Activated CD8-positive, alpha-beta memory T cell treated with anti-CD3 and anti-CD28 coated beads, Interleukin-2, amount 10 ng/mL, durations not matched to agents 7 days and 5 days (primary cell): ENCODE data around the gene IER2. TPM values are rescaled to one million over a fixed set of nuclear protein-coding genes. Genes with fewer than 3 reads are reported as not detected.

Experiments
- ATAC-seq: fragments of 150-1000 bp; cut with Tn5 transposase; one replicate; pipeline ENCODE4 v1.10.0; 2021; ENCODE audit warnings: moderate library complexity
- CTCF ChIA-PET: fragments of 350-600 bp; sonication (Branson Sonifier 250); formaldehyde crosslinking; loops from one replicate; lab custom pipeline; 2021; ENCODE audit warnings: antibody characterized with exemption; lab: Charles Lee
- DNase-seq: peaks from one replicate; pipeline ENCODE4 v3.0.0-alpha.2; 2020
- H3K27ac Mint-ChIP-seq: one replicate; pipeline ENCODE4 v1.8.0; 2021; ENCODE audit warnings: mild to moderate bottlenecking, mixed read lengths
- H3K27me3 Mint-ChIP-seq: one replicate; pipeline ENCODE4 v1.8.0; 2021; ENCODE audit warnings: mixed read lengths
- H3K36me3 Mint-ChIP-seq: one replicate; pipeline ENCODE4 v1.8.0; 2021; ENCODE audit warnings: mild to moderate bottlenecking, mixed read lengths
- H3K4me1 Mint-ChIP-seq: one replicate; pipeline ENCODE4 v1.8.0; 2021; ENCODE audit warnings: mixed read lengths
- H3K4me3 Mint-ChIP-seq: one replicate; pipeline ENCODE4 v1.8.0; 2021; ENCODE audit warnings: mild to moderate bottlenecking, moderate library complexity, mixed read lengths
- H3K9me3 Mint-ChIP-seq: one replicate; pipeline ENCODE4 v1.8.0; 2022; ENCODE audit warnings: low read depth, mixed read lengths
- total RNA-seq, 2 experiments: library from RNA; stranded (reverse); gene quantifications; one replicate each; pipeline ENCODE4 v1.2.3, GENCODE V29; 2021

IER2 gene
- total RNA-seq, 2 experiments from 2014 or later: 148 to 209 TPM

- CTCF ChIA-PET: interaction anchor here (1.1 kb wide), 1 partner anchor 163 kb away, joined by 3 read pairs; no protein-coding TSS in a partner anchor
- H3K27ac Mint-ChIP-seq: no peak overlapping the region
- H3K36me3 Mint-ChIP-seq: no peaks in the 10 kb centered on the region
- H3K27me3 Mint-ChIP-seq: no peaks in the 10 kb centered on the region
- DNase-seq (no peak), ATAC-seq (no peak)
- no peaks in the 10 kb centered on the region for H3K9me3 Mint-ChIP-seq
- peaks cover 44% of the 10 kb centered on the region for H3K4me1 Mint-ChIP-seq
- H3K4me3 Mint-ChIP-seq: no peak overlapping the region
Measured at GRCh38 chr19:13122980-13123957, 26.9 kb upstream of the IER2 start.

GRCh38 chr19:13127051-13127450 is 23.2 kb upstream of the IER2 start:
- no peak overlapping the region for H3K27ac Mint-ChIP-seq
- no peaks in the 10 kb centered on the region for H3K27me3 Mint-ChIP-seq
- H3K9me3 Mint-ChIP-seq: no peaks in the 10 kb centered on the region
- ATAC-seq: no peak
- CTCF ChIA-PET: interaction anchor here (0.7 to 1.7 kb wide), 4 partner anchors 8 to 151 kb away, joined by 3 to 4 read pairs (median 4); partner anchors contain the start of genes IER2 and STX10
- peaks cover 23% of the 10 kb centered on the region for H3K4me1 Mint-ChIP-seq
- H3K36me3 Mint-ChIP-seq: peaks cover 2% of the 10 kb centered on the region
- H3K4me3 Mint-ChIP-seq: no peak overlapping the region
- DNase-seq: no peak

- no peak for DNase-seq
- Mint-ChIP-seq H3K9me3 (no peaks in the 10 kb centered on the region), H3K27me3 (no peaks in the 10 kb centered on the region), H3K4me1 (peaks cover 24% of the 10 kb centered on the region), H3K36me3 (peaks cover 2% of the 10 kb centered on the region), H3K27ac (peak overlapping the region; percentile 3), H3K4me3 (no peak overlapping the region)
- no peak for ATAC-seq
- CTCF ChIA-PET: interaction anchor here (0.8 to 1.3 kb wide), 3 partner anchors 9 to 150 kb away, joined by 3 to 4 read pairs (median 3); no protein-coding TSS in a partner anchor
Measured at GRCh38 chr19:13127811-13128575, 22.2 kb upstream of the IER2 start.

GRCh38 chr19:13128583-13128982 is 21.6 kb upstream of the IER2 start:
- DNase-seq (no peak), ATAC-seq (no peak)
- Mint-ChIP-seq H3K4me3 (no peak overlapping the region), H3K9me3 (no peaks in the 10 kb centered on the region), H3K27ac (peak overlapping the region; percentile 61), H3K27me3 (no peaks in the 10 kb centered on the region), H3K4me1 (peaks cover 26% of the 10 kb centered on the region), H3K36me3 (peaks cover 2% of the 10 kb centered on the region)
- CTCF ChIA-PET: interaction anchor here (1.2 to 2.1 kb wide), 2 partner anchors 10 to 66 kb away, joined by 3 to 5 read pairs; partner anchors contain the start of gene NACC1

GRCh38 chr19:13129384-13129783 is 20.8 kb upstream of the IER2 start:
- Mint-ChIP-seq H3K9me3 (no peaks in the 10 kb centered on the region), H3K27me3 (no peaks in the 10 kb centered on the region), H3K4me3 (no peak overlapping the region), H3K4me1 (peaks cover 29% of the 10 kb centered on the region), H3K36me3 (peaks cover 2% of the 10 kb centered on the region), H3K27ac (no peak overlapping the region)
- ATAC-seq (no peak), DNase-seq (no peak)
- CTCF ChIA-PET: interaction anchor here (2.1 kb wide), 1 partner anchor 11 kb away, joined by 5 read pairs; the partner anchor contains the start of gene NACC1

- Mint-ChIP-seq H3K4me3 (no peak overlapping the region), H3K9me3 (no peaks in the 10 kb centered on the region), H3K27me3 (no peaks in the 10 kb centered on the region), H3K36me3 (peaks cover 4% of the 10 kb centered on the region), H3K27ac (peak overlapping the region; percentile 75), H3K4me1 (peaks cover 29% of the 10 kb centered on the region)
- CTCF ChIA-PET: interaction anchor here (1.2 to 2.6 kb wide), 4 partner anchors 12 to 165 kb away, joined by 4 to 13 read pairs (median 6); partner anchors contain the start of genes IER2, NACC1 and STX10
- ATAC-seq (no peak), DNase-seq (no peak)
Measured at GRCh38 chr19:13130886-13131490, 19.2 kb upstream of the IER2 start.

- Mint-ChIP-seq H3K4me3 (peak overlapping the region; percentile 18), H3K27ac (peak overlapping the region; percentile 77), H3K4me1 (peaks cover 29% of the 10 kb centered on the region), H3K36me3 (peaks cover 11% of the 10 kb centered on the region), H3K9me3 (no peaks in the 10 kb centered on the region), H3K27me3 (no peaks in the 10 kb centered on the region)
- DNase-seq (peak; percentile 84), ATAC-seq (peak; percentile 95)
- CTCF ChIA-PET: interaction anchor here (1.0 to 2.6 kb wide), 11 partner anchors 12 to 167 kb away, joined by 3 to 13 read pairs (median 5); partner anchors contain the start of genes IER2, NACC1 and STX10
Measured at GRCh38 chr19:13132471-13133180, 17.6 kb upstream of the IER2 start.

- H3K9me3 Mint-ChIP-seq: no peaks in the 10 kb centered on the region
- no peak for DNase-seq
- peaks cover 17% of the 10 kb centered on the region for H3K36me3 Mint-ChIP-seq
- peak overlapping the region; percentile 77 for H3K27ac Mint-ChIP-seq
- H3K27me3 Mint-ChIP-seq: no peaks in the 10 kb centered on the region
- CTCF ChIA-PET: interaction anchor here (1.0 to 2.6 kb wide), 8 partner anchors 11 to 169 kb away, joined by 3 to 13 read pairs (median 4); partner anchors contain the start of gene NACC1
- no peak for ATAC-seq
- H3K4me1 Mint-ChIP-seq: peaks cover 29% of the 10 kb centered on the region
- H3K4me3 Mint-ChIP-seq: no peak overlapping the region
Measured at GRCh38 chr19:13133241-13133870, 16.9 kb upstream of the IER2 start.

GRCh38 chr19:13134626-13135025 is 15.6 kb upstream of the IER2 start:
- Mint-ChIP-seq H3K4me1 (peaks cover 29% of the 10 kb centered on the region), H3K27ac (no peak overlapping the region), H3K27me3 (no peaks in the 10 kb centered on the region), H3K9me3 (no peaks in the 10 kb centered on the region), H3K36me3 (peaks cover 18% of the 10 kb centered on the region), H3K4me3 (no peak overlapping the region)
- CTCF ChIA-PET: interaction anchor here (0.6 kb wide), 1 partner anchor 60 kb away, joined by 3 read pairs; no protein-coding TSS in a partner anchor
- ATAC-seq (no peak), DNase-seq (no peak)

- Mint-ChIP-seq H3K9me3 (no peaks in the 10 kb centered on the region), H3K4me1 (peaks cover 29% of the 10 kb centered on the region), H3K4me3 (no peak overlapping the region), H3K27me3 (no peaks in the 10 kb centered on the region), H3K27ac (no peak overlapping the region), H3K36me3 (peaks cover 18% of the 10 kb centered on the region)
- CTCF ChIA-PET: interaction anchor here (1.4 kb wide), 1 partner anchor 170 kb away, joined by 3 read pairs; no protein-coding TSS in a partner anchor
- no peak for DNase-seq
- ATAC-seq: no peak
Measured at GRCh38 chr19:13135068-13136062, 14.8 kb upstream of the IER2 start.
